ENCODE measurements around the gene WWP2.
"Not testable (repeated sequence)": the region's sequence is repeated elsewhere in the genome, so short reads cannot be mapped to it uniquely, and the experiment has no call there.

The WWP2 gene

DNA sequence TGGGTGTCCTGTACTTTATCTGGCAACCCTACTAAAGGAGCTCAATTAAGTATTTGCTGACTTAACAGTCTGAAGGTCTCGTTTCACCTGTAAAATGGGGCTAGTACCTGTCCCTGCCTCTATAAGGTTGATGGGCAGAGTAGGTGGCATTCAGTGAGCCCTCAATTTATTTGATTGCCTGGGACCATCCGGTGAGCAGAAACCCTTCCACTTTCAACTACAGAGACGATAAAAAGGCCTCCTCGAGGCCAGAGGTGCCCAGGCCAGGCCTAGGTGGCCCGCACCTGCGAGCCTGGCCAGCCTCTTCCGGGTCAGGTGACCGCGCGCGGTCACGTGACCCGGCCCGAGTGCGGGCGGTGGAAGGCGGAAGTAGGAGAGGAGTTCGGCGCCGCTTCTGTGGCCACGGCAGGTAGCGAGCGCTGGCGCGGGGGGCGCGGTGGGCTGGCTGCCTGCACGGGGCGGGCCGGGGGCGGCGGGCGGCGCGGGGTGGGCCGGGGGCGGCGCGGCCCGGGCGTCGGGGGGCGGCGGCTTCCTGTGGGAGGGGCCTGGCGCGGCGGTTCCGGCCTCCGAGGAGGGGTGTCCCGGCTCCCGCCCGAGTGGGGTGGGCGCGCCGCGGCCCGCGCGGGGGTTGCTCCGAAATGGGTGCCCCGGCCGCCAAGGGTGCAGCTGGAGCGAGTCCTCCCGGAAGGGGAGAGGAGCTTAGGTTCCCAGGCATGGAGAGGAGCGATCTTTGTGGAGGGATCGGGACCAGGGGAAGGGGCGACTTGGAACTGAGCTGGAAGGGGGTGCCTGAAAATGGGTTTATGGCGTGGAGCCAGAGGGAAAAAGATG is at the start of gene WWP2:
Gene WWP2, plus strand, starts transcription at position 350 of the 831 bp plus-strand sequence. CDS start 24,679 bp downstream, outside the sequence.
- DNase-seq: peak in 50 of 51 donors; percentile 34 to 91 (median 75)

DNA sequence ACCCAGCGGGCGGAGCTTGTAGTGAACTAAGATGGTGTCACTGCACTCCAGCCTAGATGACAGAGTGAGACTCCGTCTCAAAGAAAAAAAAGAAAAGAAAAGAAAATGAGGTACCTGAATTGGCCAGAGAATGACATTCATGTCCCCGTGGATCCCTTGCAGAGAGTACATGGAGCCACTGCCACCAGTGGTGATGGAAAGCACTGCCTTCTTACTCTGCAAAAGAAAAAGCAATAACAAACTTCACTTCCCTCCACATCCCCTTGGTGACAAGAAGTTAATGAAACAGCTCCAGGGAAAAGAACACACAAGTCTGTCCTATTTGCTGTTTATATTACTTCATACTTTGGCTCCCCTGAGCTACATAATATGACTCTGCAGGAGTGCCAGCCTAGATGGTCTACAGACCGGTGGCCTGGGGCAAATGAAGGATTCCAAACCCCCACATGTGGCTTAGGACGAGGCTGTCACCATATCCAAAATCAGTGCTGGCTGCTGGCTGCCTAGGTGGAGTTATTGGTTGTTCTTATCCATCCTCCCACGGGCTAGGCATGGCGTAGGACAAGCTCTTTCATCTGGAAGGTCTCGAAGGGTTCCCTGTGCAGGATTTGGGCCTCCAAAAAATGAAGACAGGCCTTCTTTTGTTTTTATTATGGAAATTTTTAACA is 49.1 kb upstream of the WWP2 start:
- no peak for DNase-seq

DNA sequence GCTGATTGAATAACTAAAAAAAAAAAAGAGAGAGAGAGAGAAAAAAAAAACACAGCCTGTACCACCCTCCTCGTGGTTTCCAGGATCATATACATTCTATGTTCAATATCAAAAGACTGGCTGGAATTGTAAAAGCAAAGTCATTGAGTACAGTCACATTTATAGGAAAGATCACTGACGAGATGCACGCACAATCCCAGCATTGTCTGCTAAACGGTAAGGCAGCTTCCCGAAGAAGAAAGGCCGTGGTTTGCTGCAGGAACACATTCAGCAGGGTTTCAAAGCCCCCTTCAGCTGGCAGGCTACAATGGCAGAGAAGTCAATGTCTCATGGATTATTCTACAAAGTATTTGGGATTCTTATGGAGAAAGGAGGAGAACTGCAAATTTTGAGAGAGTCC is 45.1 kb upstream of the WWP2 start:
- peak in 2 of 51 donors; percentile 5 to 12 for DNase-seq

DNA sequence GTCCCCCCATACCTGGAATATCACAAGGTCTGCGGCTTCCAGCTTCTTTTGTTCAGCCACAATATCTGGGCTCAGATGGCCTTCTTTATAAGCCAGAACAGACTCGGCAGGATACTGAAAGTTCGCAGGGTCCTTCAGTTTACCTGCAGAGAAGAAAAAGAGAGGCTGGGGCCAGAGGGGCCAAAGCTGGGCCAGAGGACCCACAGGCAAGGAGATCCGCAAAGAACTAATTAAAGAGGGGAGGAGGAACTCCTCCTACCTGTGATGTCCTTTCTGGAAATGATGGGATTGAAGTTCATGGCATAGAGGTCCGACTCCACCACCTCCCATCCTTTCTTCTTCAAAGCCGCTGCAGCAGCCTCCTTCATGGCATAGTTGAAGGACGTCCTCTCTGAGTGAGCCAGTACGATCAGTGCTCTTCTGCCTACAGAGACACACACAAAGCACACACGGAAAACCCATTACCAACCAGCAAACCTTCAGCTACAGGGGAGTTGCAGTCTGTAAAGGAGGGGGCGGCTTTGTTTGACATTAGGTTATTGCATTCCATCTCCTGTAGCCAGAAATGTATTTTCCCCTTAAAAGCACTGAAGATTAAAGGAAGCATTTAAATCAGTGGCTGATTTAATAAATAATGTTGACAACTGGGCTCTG is 43.9 kb upstream of the WWP2 start:
- DNase-seq: no peak

DNA sequence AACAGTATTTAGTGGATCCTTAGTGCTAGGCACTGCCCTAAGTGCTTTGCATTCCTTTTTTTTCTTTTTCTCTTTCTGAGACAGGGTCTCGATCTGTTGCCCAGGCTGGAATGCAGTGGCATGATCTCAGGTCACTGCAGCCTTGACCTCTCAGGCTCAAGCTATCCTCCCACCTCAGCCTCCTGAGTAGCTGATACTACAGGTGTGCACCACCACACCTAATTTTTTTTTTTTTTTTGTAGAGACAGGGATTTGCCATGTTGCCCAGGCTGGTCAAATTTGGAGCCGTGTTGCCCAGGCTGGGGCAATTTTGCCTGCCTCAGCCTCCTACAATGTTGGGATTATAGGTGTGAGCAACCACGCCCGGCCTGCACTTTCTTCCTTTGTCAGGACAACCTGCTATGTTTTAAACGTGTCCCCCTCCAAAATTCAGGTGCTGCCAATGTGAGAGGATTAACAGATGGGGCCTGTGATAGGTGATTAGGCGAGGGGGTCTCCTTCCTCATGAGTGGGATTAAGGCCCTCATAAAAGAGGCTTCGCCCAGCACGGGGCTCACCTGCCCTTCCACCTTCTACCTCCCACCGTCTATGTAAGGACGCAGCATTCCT is 41.2 kb upstream of the WWP2 start:
- DNase-seq: no peak

DNA sequence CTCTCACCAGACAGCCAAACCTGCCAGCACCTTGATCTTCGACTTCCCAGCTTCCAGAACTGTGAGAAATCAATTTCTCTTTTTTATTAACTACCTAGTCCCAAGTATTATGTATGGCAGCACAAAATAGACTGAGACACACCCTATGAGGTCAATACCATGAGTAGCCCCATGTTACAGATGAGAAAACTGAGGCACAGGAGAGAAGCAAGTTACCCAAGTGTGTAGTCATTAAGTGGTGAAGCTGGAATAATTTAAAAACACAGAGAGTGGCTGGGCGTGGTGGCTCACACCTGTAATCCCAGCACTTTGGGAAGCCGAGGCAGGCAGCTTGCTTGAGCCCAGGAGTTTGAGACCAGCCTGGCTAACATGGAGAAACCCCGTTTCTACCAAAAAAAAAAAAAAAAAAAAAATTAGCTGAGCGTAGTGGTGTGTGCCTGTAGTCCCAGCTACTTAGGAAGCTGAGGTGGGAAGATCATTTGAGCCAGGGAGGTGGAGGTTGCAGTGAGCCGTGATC is 40.6 kb upstream of the WWP2 start:
- no peak for DNase-seq

DNA sequence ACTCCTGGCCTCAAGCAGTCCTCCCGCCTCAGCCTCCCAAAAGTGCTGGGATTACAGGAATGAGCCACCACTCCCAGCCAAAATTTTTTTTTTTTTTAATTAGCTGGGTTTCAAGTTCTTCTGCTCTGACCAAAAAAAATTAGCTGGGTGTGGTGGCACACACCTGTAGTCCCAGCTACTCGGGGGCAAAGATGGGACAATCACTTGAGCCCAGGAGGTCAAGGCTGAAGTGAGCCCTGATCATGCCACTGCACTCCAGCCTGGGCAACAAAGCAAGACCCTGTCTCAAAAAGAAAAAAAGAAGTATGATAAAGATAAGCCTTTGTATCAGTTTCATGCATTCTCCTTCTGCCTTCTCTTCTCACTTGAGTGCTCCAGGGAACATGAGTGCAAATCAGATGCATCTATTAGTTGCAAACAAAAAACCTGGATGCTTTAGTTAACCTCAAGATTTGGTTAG is 37.7 kb upstream of the WWP2 start:
- no peak for DNase-seq

DNA sequence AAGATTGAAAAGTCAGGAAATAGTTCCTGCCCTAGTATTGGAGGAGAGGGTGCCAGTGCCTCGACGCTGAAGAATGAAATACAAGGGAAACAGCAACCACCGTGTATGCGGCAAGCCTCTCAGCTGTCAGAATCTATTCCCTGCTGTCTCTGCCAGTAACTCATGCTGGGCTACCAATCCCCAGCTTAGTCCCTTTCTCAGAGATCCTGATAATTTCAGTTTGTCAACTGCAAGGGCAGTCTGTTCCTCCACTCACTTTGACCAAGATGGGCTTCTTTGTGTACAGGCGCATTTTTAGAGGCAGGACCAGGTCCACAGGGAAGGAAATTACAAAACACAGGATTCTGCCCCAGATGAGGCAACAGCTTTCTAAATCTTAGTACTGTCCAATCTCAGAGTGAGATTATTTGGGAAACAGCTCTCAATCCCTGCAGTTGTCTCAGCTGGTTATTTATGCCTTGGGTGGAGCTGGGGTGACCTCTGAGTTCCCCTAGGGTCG is 37.1 kb upstream of the WWP2 start:
- DNase-seq: peak in 1 of 51 donors; percentile 18

DNA sequence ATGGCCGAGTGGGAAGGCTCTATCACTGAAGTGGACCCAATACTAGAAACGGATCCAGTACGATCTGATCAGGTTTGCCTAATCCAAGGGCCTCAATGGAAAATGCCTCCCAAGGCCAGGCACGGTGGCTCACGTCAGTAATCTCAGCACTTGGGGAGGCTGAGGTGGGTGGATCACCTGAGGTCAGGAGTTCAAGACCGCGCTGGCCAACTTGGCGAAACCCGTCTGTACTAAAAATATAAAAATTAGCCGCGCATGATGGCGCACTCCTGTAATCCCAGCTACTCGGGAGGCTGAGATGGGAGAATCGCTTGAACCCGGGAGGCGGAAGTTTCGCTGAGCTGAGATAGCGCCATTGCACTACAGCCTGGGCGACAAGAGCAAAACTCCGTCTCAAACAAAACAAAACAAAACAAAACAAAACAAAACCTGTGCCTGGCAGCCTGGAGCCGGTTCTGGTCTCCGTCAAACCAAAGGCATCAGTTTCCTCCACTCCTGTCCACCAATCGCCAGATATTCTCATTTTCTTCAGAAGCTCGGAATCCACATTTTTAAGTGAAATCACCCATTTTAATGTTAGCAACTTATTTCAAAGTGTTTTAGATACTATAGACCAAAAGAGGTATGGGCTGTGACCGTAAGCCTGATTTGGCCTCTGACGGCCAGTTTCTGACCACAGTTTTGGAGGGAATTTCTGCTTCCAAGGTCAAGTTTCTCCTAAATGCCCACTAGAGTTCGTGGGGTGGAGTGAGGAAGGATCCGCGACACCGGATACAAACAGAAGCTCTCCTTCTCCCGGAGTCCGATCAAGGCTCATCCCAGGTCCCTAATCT is 36.4 kb upstream of the WWP2 start:
- no peak for DNase-seq

DNA sequence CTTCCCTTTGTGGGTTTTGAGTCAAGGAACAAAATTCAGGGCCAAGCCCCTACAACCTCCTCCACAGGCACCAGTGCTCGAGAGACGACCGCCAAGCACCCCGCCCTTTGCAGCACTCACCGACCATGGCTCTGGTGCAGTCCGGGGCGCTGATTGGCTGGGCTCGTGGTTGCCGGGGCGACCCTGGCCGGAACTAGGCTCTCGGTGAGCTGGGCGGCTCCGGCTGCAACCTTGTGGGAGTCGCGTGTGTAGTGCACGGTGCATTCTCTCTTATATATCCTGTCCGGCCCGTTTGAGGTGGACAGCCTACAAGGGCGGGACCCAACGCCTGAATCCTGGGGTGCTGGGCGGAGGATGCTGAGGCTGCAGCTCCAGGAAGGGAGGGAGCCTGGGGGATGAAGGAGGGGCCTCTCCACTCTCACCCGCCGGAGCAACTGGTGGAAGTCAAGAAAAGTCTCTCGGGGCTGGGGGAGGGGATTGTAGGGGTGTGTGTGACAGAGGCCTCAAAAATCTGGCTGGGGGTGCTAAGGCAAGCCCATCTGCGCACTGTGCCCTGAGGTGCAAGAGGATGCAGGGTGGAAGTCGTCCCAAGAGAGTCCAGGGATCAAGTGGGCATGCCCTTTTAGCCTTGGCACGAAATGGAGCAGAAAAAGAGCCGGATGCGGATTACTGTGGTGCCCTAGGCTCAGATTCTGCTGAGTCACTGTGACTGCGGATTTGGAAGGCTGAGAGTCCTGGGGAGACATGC is 35.6 kb upstream of the WWP2 start, which contains the start of gene NQO1:
Gene NQO1, minus strand, starts transcription at position 248 of the 748 bp plus-strand sequence. Its CDS starts 121 bp downstream, at position 127.
- peak; percentile 34 to 94 (median 83) for DNase-seq

DNA sequence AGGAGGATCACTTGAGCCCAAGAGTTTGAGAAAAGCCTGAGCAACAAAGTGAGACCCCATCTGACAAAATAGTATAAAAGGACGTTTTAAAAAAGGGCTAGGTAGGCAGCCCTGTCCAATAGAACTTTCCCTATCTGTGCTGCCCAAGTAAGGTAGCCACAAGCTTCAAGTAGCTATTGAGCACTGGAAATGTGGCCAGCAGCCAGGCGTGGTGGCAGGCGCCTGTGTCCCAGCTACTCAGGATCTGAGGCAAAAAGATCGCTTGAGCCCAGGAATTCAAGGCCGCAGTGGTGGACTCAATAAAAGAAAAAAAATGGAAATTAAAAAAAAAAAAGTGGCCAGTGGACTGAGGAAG is 34.2 kb upstream of the WWP2 start:
- DNase-seq: peak in 35 of 51 donors; percentile 7 to 82 (median 50)

DNA sequence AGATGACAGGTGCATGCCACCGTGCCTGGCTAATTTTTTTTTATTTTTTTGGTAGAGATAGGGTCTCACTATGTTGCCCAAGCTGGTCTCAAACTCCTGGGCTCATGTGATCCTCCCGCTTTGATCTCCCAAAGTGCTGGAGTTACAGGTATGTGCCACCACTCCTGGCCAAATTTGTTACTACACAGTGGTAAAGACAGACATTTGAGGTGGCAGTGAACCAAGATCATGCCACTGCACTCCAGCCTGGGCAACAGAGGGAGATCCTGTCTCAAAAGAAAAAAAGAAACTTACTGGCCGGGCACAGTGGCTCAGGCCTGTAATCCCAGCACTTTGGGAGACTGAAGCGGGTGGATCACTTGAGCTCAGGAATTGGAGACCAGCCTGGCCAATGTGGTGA is 33.1 kb upstream of the WWP2 start:
- DNase-seq: not testable (repeated sequence)

DNA sequence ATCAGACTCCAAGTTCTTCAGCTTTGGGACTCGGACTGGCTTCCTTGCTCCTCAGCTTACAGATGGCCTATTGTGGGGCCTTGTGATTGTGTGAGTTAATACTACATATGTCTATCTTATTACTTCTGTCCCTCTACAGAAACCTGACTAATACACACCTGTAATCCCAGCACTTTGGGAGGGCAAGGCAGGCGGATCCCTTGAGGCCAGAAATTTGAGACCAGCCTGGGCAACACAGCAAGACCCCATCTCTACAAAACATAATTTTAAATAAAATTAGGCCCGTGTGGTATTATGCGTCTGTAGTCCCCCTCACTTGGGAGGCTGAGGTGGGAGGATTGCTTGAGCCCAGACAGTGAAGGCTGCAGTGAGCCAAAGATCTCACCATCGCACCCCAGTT is 30.9 kb upstream of the WWP2 start:
- not testable (repeated sequence) for DNase-seq

DNA sequence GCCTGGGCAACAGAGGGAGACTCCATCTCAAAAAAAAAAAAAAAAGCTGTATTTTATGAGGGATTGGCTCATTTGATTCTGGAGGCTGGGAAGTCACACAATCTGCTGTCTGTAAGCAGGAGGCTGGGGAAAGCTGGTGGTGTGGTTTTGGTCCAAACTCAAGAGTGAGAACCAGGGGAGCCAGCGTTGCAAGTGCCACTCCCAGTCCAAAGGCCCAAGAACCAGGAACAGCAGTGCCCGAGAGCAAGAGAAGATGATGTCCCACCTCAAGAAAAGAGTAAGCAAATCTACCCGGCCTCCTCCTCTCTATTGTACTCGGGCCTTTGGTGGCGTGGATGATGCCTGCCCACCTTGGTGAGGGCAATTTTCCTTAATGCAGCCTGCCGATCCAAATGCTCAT is 30.0 kb upstream of the WWP2 start:
- no peak for DNase-seq

DNA sequence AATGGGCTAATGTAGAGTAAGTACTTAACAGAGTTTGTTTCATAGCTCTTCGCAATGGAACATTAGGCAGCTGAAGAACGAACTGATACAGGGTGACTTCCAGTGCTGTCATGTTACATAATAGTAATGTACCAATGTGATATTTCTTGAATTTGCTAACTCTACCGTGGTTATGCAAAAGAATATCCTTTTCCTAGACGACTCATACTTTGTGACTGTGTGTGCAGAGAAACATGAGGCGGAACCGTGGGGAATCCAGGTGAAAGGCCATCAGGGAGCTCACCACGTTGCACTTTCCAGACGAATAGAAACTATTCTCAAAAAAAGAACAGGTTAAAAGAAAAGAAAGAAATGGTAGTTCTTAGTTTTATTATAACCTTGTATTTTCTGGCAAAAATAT is 20.6 kb upstream of the WWP2 start:
- DNase-seq: peak in 1 of 51 donors; percentile 27

DNA sequence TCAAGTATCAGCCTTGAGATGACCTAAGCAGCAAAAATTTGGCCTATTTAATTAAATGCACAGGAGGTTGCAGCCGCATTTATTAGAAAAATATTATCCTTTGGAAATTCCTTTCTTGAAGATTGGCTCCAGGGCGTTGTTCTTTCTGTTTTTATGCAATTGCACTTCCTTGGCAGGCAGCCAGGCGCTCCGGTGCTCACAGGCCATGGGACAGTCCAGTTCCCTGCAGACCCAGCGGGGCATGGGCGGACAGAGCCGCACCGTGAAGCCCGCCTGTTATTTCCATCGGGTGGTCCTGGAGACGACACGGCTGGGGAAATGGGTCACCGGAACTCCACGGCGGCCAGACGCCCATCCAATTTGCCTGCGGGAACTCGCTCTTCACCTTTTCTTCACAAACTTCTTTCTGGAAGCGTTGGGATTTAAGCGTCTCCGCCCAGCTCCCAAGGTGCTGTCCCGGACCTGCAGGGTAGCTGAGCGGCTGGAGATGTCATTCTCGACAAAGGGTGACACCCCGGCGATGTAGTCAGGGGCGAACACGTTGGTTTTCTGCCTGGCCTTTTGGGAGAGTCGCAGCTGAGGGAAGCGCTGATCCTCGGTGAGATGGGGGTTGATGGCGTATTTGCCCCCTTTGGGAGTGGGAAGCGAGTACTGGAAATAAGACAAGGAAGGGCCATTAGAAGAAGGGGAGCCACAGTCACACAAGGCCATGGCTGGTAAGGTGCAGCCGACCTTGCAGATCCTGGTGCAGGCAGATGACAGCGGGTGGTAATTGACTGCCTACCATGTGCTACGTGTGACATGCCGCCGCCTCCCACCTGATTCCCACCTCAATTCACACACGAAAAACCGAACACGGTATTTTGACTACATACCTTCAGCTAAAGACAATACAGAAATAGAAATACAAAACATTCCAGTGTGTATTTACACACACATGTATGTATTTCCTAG is 19.9 kb upstream of the WWP2 start:
- peak in 28 of 51 donors; percentile 2 to 49 (median 24) for DNase-seq

DNA sequence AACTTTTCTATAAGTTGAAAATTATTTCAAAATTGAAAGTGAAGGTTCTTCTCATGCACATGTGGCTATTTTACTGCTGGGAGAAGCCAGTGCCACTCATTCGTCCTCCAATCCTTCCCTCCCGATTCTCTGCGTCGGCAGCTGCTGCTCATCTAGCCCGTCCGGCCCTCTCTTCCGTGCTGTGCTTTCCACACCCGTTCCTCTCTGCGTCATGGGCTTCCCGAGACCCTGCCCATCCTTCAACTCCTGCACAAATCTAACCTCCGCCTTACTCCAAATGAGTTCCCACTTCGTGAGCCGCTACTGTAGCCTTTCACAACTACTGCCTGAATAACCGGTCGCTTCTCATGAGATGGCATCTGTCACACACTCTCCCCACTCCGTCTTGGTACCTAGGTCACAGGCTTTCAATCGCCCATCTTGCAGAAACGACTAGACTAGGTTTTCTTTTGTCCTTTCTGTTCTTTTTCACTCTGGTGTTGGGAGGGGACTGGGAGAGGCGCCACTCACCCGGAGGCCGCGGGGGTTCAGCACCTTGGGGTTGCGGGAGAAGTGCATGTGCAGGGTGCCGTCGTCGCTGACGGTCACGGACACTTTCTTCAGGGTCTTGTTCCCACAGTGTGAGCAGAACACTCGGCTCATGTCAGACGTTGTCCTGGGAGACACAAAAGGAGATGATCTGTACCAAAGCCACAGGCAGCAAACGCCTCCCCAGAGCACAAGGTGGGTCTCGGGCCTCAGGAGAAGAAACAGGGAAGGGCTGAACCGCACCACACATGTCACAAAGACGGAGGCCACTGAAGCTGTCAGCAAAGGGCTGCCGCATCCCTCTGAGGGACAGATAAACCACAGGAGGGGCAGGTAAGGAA is 17.5 kb upstream of the WWP2 start:
- DNase-seq: no peak
